Thyroid gland (tissue), 4 donors: ENCODE measurements around the gene PRKCZ. TPM values are rescaled to one million over a fixed set of nuclear protein-coding genes. Genes with fewer than 3 reads are reported as not detected.

Source experiments
- DNase-seq, 2 donors: peaks; one replicate each; pipeline ENCODE4 v3.0.0-alpha.2; 2019
- H3K27ac ChIP-seq, 3 donors: fragments of 200-600 bp; sonication (generic); 1 replicate in 2 of 3; 2 replicates in 1 of 3; pipeline ENCODE4 v1.5.1; 2016 to 2019; ENCODE audit warnings: mild to moderate bottlenecking in 1 of 3, moderate library complexity in 1 of 3
- H3K27me3 ChIP-seq: fragments of 200-600 bp; sonication (generic); one replicate; pipeline ENCODE4 v1.5.1; 2019
- H3K36me3 ChIP-seq, 2 donors: fragments of 200-600 bp; sonication (generic); one replicate each; pipeline ENCODE4 v1.5.1; 2016 to 2019
- H3K4me1 ChIP-seq, 2 donors: fragments of 200-600 bp; sonication (generic); one replicate each; pipeline ENCODE4 v1.5.1; 2017 to 2019
- H3K4me3 ChIP-seq, 3 donors: fragments of 200-600 bp; sonication (generic); replicated peaks in 1 of 3; 1 replicate in 2 of 3; 2 replicates in 1 of 3; pipeline ENCODE4 v1.5.1; 2016; ENCODE audit warnings: mild to moderate bottlenecking in 1 of 3
- H3K9me3 ChIP-seq: fragments of 200-600 bp; sonication (generic); one replicate; pipeline ENCODE4 v1.5.1; 2017
- CTCF ChIP-seq, 6 experiments: fragments of 200-600 bp in 3 of 6; fragments of 450-650 bp in 3 of 6; sonication (generic) in 3 of 6; IDR thresholded peaks; one replicate each; pipeline ENCODE4 v1.5.1; 2016 to 2019; ENCODE audit warnings: antibody characterized with exemption in 6 of 6, mild to moderate bottlenecking in 2 of 6, inconsistent platforms in 1 of 6, moderate library complexity in 1 of 6
- POLR2A ChIP-seq, 2 donors: fragments of 450-650 bp; IDR thresholded peaks; one replicate each; pipeline ENCODE4 v1.6.1; 2017; ENCODE audit warnings: antibody characterized with exemption in 2 of 2, mild to moderate bottlenecking in 2 of 2, moderate library complexity in 1 of 2
- WGBS, 2 donors: methylation state at CpG; one replicate each; pipeline ENCODE4 v1.1.5; 2017; 5-methylcytosine and 5-hydroxymethylcytosine counted together
- intact Hi-C: fragments of 100-400 bp; cut with DNase I; formaldehyde crosslinking; loops from one replicate; pipeline ENCODE4 v1.15.1; 2023
- total RNA-seq, 4 donors: library from RNA; depleted of rRNA; stranded (reverse); fragments of >200 nt; gene quantifications; one replicate each; pipeline ENCODE4 v1.2.3, GENCODE V29; 2016

PRKCZ gene
- total RNA-seq, 4 donors from 2014 or later = 33.6 to 53.0 (median 44.3) TPM

DNA sequence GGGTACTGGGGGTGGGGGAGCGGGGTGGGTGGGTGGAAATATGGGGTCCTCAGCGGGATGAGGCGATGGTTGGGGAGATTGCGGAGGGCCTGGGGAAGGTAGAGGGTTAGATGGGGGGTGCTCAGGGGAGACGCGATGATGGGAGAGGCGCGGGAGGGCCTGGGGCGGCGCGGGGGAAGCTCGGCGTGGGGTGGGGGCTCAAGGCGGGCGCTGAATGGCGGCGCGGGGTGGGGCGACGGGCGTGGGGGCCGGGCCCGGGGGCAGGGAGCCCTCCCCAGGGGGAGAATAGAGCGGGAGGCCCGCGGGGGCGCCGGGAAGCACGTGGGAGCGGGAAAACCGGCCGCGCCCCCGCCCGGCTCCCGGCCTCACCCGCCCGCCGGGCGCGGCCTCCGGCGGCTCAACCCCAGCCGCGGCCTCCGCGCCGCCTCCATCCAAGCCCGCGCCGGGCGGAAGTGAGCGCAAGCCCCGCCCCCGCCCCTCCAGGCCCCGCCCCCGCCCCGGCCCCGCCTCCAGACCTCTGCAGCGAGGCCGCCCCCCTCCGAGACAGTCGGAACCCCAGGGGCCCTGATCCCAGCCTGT, 144.2 kb downstream of the PRKCZ start, which contains the start of gene FAAP20:
Gene FAAP20, minus strand, starts transcription at position 454 of the 579 bp plus-strand sequence. Its CDS starts 23 bp downstream, at position 431.
- intact Hi-C loops = loop anchor here (2.0 to 10.0 kb wide), 2 partner anchors 188 to 330 kb away; partner anchors contain the start of gene PANK4

DNA sequence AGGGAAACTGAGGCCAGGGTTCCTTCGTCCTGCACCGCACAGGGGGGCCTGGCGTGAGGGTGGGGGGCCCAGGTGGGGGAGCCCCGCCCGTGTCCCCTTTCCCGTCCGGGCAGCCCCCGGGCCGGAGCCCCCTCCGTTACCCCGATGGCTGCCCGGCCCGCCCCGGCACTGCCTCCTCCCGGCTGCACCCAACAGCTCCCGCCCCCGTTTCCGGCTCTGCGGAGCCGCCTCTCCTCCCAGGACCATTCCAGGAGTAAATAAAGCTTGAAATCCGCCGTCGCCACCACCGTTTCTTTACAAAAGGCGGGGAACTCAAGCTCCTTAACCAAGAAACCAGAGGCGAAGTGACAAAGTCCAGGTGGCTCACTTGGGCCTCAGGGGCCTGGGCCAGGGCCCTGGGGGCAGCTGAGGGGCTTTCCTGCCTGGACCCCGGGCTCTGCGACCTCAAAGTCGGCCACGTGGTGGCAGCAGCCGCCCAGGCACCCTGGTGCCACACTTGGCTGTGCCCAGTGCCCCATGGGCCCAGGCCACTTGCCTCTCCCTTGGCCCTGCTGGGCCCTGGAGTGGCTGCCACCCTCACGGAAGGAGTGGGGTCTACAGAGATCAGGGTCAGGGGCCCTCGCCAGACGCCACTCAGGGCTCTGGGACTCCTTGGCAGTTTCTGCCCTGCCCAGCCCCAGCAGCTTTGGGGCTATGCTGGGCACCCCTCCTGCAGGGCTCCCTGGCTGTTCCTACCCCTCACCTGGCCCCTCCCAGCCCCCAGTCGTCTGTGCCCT, 144.9 kb downstream of the PRKCZ start:
- H3K36me3 ChIP-seq = no peaks in the 10 kb centered on the region
- TF ChIP-seq POLR2A (IDR thresholded peaks at IDR 0.05) (peak in 1 of 2 donors; percentile 35), CTCF (IDR thresholded peaks at IDR 0.05) (peak; percentile 90 to 99 (median 97))
- no peaks in the 10 kb centered on the region for H3K9me3 ChIP-seq
- WGBS, 2 donors = 1 to 3% methylated on average over 19 to 24 of the region's 35 CpGs
- intact Hi-C loops = loop anchor here (2.0 to 10.0 kb wide), 2 partner anchors 188 to 330 kb away; partner anchors contain the start of gene PANK4
- no peaks in the 10 kb centered on the region for H3K27me3 ChIP-seq
- DNase-seq = peak; percentile 91 to 92
- peak overlapping the region; percentile 88 to 98 (median 92) for H3K27ac ChIP-seq
- H3K4me3 ChIP-seq = peak overlapping the region in 2 of 3 donors; percentile 55 to 59
- H3K4me1 ChIP-seq = peaks cover 48 to 67% of the 10 kb centered on the region in 2 donors

More for the DNA sequence above, 144.2 kb downstream of the PRKCZ start, which contains the start of gene FAAP20:
- no peak for TF ChIP-seq CTCF (IDR thresholded peaks at IDR 0.05)
- peak in 1 of 2 donors; percentile 32 for TF ChIP-seq POLR2A (IDR thresholded peaks at IDR 0.05)
- no peaks in the 10 kb centered on the region for H3K27me3 ChIP-seq
- peaks cover 51 to 61% of the 10 kb centered on the region in 2 donors for H3K4me1 ChIP-seq
- peak within 1 kb of the TSS; percentile 88 to 98 (median 92) for H3K27ac ChIP-seq
- no peaks in the 10 kb centered on the region for H3K36me3 ChIP-seq
- WGBS, 2 donors = 4 to 8% methylated on average over 2 to 12 of the region's 63 CpGs
- no peaks in the 10 kb centered on the region for H3K9me3 ChIP-seq
- DNase-seq = no peak
- peak within 1 kb of the TSS in 2 of 3 donors; percentile 55 to 59 for H3K4me3 ChIP-seq

- WGBS, 2 donors = 58 to 100% methylated on average over 1 to 2 of the region's 11 CpGs
- Histone ChIP-seq H3K27ac (peak overlapping the region; percentile 88 to 98 (median 92)), H3K4me1 (peaks cover 41 to 65% of the 10 kb centered on the region in 2 donors), H3K4me3 (no peak overlapping the region), H3K36me3 (no peaks in the 10 kb centered on the region), H3K27me3 (no peaks in the 10 kb centered on the region), H3K9me3 (no peaks in the 10 kb centered on the region)
- intact Hi-C loops = loop anchor here (2.0 to 10.0 kb wide), 2 partner anchors 187 to 329 kb away; partner anchors contain the start of gene PANK4
- no peak for TF ChIP-seq POLR2A (IDR thresholded peaks at IDR 0.05)
- no peak for TF ChIP-seq CTCF (IDR thresholded peaks at IDR 0.05)
- no peak for DNase-seq
Measured at GRCh38 chr1:2195785-2196184, 145.6 kb downstream of the PRKCZ start.

GRCh38 chr1:2196901-2197638, 146.9 kb downstream of the PRKCZ start:
- no peaks in the 10 kb centered on the region for H3K9me3 ChIP-seq
- H3K4me3 ChIP-seq = no peak overlapping the region
- H3K27me3 ChIP-seq = no peaks in the 10 kb centered on the region
- DNase-seq = no peak
- intact Hi-C loops = loop anchor here (10.0 kb wide), 1 partner anchor 328 kb away; the partner anchor contains the start of gene PANK4
- H3K4me1 ChIP-seq = peaks cover 30 to 52% of the 10 kb centered on the region in 2 donors
- TF ChIP-seq CTCF (IDR thresholded peaks at IDR 0.05) = no peak
- no peak for TF ChIP-seq POLR2A (IDR thresholded peaks at IDR 0.05)
- 73 to 80% methylated on average over 5 of the region's 17 CpGs for WGBS, 2 donors
- H3K27ac ChIP-seq = no peak overlapping the region
- no peaks in the 10 kb centered on the region for H3K36me3 ChIP-seq
